Uterus (tissue), 2 donors: ENCODE measurements around the gene KIAA1755.

Experiments
- CTCF ChIP-seq, 4 experiments: fragments of 200-600 bp in 2 of 4; fragments of 450-650 bp in 2 of 4; sonication (generic) in 2 of 4; IDR thresholded peaks; one replicate each; pipeline ENCODE4 v1.5.1; 2016 to 2019; ENCODE audit warnings: antibody characterized with exemption in 4 of 4, mild to moderate bottlenecking in 2 of 4, moderate library complexity in 1 of 4
- POLR2A ChIP-seq, 2 donors: fragments of 450-650 bp; IDR thresholded peaks; one replicate each; pipeline ENCODE4 v1.6.1; 2016; ENCODE audit warnings: antibody characterized with exemption in 2 of 2, mild to moderate bottlenecking in 1 of 2, moderate library complexity in 1 of 2

GRCh38 chr20:38210741-38211140 is 49.8 kb downstream of the KIAA1755 start:
- no peak for TF ChIP-seq POLR2A (IDR thresholded peaks at IDR 0.05)
- no peak for TF ChIP-seq CTCF (IDR thresholded peaks at IDR 0.05)
